ENCODE data around the gene CDK18. TPM values are rescaled to one million over a fixed set of nuclear protein-coding genes. Genes with fewer than 3 reads are reported as not detected.

CDK18 gene
- total and polyA plus RNA-seq, 9 of the 15 experiments (the other 6 are each of a cell fraction or from before 2014, with no cell fraction given), result 0.05 to 0.69 (median 0.17) TPM; not detected in 2

- TF ChIP-seq MGA (IDR thresholded peaks at IDR 0.05) (no peak), PRPF4 (IDR thresholded peaks at IDR 0.05; ENCODE audit: insufficient read depth, low read depth, low read length, poor library complexity, severe bottlenecking) (no peak), MEIS2 (IDR thresholded peaks at IDR 0.05; ENCODE audit: partially characterized antibody) (peak; percentile 95), HNRNPLL (IDR thresholded peaks at IDR 0.05; ENCODE audit: low read depth, low read length, poor library complexity, severe bottlenecking) (no peak), THAP7 (CRISPR knock-in tag; IDR thresholded peaks at IDR 0.05) (no peak), HDAC8 (tag; IDR thresholded peaks at IDR 0.05) (no peak), HMGN3 (IDR thresholded peaks at IDR 0.05; ENCODE audit: borderline replicate concordance, extremely low read depth, insufficient read length, low read depth, low read length) (no peak), KDM5B (IDR thresholded peaks at IDR 0.05; ENCODE audit: insufficient replicate concordance, low read depth, low read length) (no peak), FOSL1 (tag; conservative IDR thresholded peaks at IDR 0.05) (no peak), MAFF (IDR thresholded peaks at IDR 0.05; ENCODE audit: low read length) (no peak), TFAP4 (CRISPR knock-in tag; IDR thresholded peaks at IDR 0.05; ENCODE audit: borderline replicate concordance) (peak; percentile 82), MCM7 (IDR thresholded peaks at IDR 0.05) (no peak), ZNF644 (tag; IDR thresholded peaks at IDR 0.05; ENCODE audit: low read depth) (no peak), ZNF224 (CRISPR knock-in tag; IDR thresholded peaks at IDR 0.05) (no peak), SIX5 (IDR thresholded peaks at IDR 0.05; ENCODE audit: borderline replicate concordance in 1 of 2, insufficient read depth in 1 of 2, low read depth in 1 of 2, low read length in 2 of 2) (no peak)
Measured at GRCh38 chr1:205495237-205495823, 9.1 kb upstream of the CDK18 start (continued).
